Parietal lobe (tissue), 1 donor: ENCODE measurements around the gene ERBB3. TPM values are rescaled to one million over a fixed set of nuclear protein-coding genes. Genes with fewer than 3 reads are reported as not detected.

ENCODE experiments used
- total RNA-seq: library from RNA; depleted of rRNA; stranded (reverse); fragments of >200 nt; gene quantifications from one replicate; pipeline ENCODE4 v1.2.3, GENCODE V29; 2014

Gene ERBB3
- total RNA-seq: 3.4 TPM

GRCh38 chr12:56079723-56080555, at the start of gene ERBB3:
TSS of gene ERBB3 (plus strand) at chr12:56080165. CDS start at chr12:56080301, 136 bp downstream.

GRCh38 chr12:56041552-56042429, 38.2 kb upstream of the ERBB3 start, which contains the start of gene RPS26:
TSS of gene RPS26 (plus strand) at chr12:56041918. CDS start at chr12:56042167, 249 bp downstream.

GRCh38 chr12:56104109-56104814, 24.3 kb downstream of the ERBB3 start, which contains the start of gene PA2G4:
TSS of gene PA2G4 (plus strand) at chr12:56104559. CDS start at chr12:56104738, 179 bp downstream.

DNA sequence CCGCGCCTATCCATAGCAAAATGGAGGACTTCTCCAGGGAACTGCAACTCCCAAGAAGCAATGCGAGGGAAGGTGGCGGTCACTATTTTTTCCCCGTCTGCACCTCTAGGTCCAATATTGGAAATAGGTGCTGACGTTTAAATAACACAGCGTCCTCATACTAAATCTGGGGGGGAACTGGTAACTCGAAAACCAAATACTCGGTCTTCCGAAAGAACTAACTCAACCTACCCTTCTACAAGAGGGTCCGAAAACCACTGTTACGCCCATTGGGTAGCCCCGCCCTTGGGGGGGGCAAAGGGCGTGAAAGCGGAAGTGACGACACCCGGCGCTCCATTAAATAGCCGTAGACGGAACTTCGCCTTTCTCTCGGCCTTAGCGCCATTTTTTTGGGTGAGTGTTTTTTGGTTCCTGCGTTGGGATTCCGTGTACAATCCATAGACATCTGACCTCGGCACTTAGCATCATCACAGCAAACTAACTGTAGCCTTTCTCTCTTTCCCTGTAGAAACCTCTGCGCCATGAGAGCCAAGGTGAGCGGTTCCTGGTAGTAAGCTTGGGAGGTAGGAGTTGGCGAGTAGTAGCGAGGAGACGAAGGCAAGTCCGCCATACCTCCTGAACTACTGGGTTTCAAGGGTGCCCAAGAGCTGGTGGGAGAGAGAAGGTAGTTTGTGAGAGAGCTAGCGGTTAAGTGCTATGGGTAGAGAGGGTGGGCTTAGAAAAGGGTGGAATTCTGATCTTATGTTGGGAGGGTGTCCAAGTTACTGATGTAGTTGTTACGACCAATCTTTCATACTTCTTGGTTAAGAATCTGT, 36.5 kb downstream of the ERBB3 start, which contains the start of gene RPL41:
Gene RPL41, plus strand, starts transcription at position 367 of the 815 bp plus-strand sequence.

DNA sequence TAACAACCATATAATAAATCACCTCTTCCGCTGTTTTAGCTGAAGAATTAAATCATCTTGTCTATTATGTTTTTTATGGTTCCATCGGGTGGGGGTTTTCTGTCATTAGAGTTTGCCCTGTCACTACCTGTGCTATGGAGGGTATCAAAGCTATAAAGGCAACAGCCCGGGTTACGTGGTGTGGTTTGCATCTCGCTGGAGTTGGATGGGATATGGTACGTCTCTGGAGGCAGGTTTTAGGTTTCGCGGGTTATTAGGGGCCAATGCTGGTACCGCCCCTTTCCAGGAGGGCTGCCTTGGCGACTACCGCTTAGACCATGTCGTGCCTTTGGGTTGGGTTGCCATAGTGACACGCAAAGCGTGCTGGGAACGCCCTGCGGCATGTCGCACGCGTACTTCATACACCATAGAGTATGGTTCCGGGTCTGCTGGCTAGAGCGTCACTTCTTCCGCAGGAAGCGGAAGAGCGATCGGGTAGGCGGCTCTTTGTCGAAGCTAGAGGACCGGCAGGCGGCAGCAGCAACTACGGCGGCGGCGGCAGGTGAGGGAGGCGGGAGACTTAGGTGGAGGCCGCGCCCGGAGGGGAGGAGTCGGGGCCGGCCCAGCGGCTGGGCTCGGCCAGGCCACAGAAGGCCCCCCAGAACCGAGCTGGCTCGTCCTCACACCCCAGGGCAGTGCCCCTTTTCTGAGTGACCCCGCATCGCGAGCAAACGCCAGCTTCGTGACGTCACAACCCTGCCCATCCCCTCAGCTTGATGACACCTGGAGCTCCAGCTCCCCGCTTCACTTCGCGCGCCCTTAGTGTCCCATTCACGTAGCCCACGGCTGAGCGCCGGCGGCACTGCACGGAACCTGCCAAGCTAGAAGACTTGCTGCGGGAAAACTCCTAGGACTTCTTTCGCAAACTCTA, 38.1 kb downstream of the ERBB3 start, which contains the start of gene ZC3H10:
Gene ZC3H10, plus strand, starts transcription at position 489 of the 910 bp plus-strand sequence. CDS start 2,297 bp downstream, outside the sequence.

DNA sequence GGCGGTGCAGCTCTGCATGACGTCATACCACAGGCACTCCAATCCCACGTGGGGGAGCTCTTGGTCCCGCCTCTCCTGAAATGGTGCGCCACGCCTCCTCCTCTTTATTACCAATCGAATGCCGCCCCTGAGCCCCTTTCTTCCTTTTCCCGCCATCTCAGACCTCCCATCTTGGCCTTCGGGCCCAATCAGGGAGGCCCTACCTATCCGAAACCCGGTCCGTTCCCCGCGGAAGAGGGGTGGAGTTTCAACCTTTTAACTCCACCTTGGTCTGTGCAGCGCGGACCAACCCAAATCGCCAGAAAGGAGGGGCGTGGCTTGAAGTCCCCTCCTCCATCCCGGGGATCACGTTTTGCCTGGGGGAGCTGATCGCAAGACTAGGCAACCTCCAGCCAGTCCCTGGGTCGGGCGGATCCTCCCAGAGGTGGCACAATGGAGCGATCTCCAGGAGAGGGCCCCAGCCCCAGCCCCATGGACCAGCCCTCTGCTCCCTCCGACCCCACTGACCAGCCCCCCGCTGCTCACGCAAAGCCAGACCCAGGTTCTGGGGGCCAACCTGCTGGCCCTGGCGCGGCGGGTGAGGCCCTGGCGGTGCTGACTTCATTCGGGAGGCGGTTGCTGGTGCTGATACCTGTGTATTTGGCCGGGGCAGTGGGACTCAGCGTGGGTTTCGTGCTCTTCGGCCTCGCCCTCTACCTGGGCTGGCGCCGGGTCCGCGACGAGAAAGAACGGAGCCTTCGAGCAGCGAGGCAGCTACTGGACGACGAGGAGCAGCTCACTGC, 48.1 kb downstream of the ERBB3 start, which contains the start of gene ESYT1:
Gene ESYT1, plus strand, starts transcription at position 380 of the 782 bp plus-strand sequence. Its CDS starts 53 bp downstream, at position 433.

GRCh38 chr12:56152132-56152755, 72.3 kb downstream of the ERBB3 start, which contains the start of gene MYL6B:
TSS of gene MYL6B (plus strand) at chr12:56152587. CDS start at chr12:56153919, 1,332 bp downstream.

Other genes with a start within 250 kb of the ERBB3 start
- not detected for gene MMP19, start 237.2 kb upstream of the ERBB3 start, total RNA-seq
- 14.4 TPM for gene PYM1, start 152.3 kb upstream of the ERBB3 start, total RNA-seq
- gene DGKA, start 149.0 kb upstream of the ERBB3 start, total RNA-seq: 13.5 TPM
- gene PMEL, start 114.1 kb upstream of the ERBB3 start, total RNA-seq: not detected
- 10.6 TPM for gene CDK2, start 113.3 kb upstream of the ERBB3 start, total RNA-seq
- gene RAB5B, start 106.1 kb upstream of the ERBB3 start, total RNA-seq: 62.0 TPM
- gene SUOX, start 82.9 kb upstream of the ERBB3 start, total RNA-seq: 11.9 TPM
- 8.5 TPM for gene IKZF4, start 59.1 kb upstream of the ERBB3 start, total RNA-seq
- 22.8 TPM for gene RPS26, start 38.2 kb upstream of the ERBB3 start, total RNA-seq
- gene PA2G4, start 24.4 kb downstream of the ERBB3 start, total RNA-seq: 91.7 TPM
- gene RPL41, start 36.5 kb downstream of the ERBB3 start, total RNA-seq: 1,201 TPM
- 12.8 TPM for gene ZC3H10, start 38.1 kb downstream of the ERBB3 start, total RNA-seq
- 24.4 TPM for gene ESYT1, start 48.1 kb downstream of the ERBB3 start, total RNA-seq
- 91.1 TPM for gene MYL6B, start 72.4 kb downstream of the ERBB3 start, total RNA-seq
- 311 TPM for gene MYL6, start 78.2 kb downstream of the ERBB3 start, total RNA-seq
- gene SMARCC2, start 109.3 kb downstream of the ERBB3 start, total RNA-seq: 149 TPM
- gene RNF41, start 141.8 kb downstream of the ERBB3 start, total RNA-seq: 77.9 TPM
- 18.5 TPM for gene NABP2, start 144.2 kb downstream of the ERBB3 start, total RNA-seq
- gene SLC39A5, start 149.9 kb downstream of the ERBB3 start, total RNA-seq: not detected
- 35.4 TPM for gene ANKRD52, start 178.2 kb downstream of the ERBB3 start, total RNA-seq
- gene COQ10A, start 186.8 kb downstream of the ERBB3 start, total RNA-seq: 17.5 TPM
- 149 TPM for gene CS, start 220.2 kb downstream of the ERBB3 start, total RNA-seq
- gene CNPY2, start 235.8 kb downstream of the ERBB3 start, total RNA-seq: 51.6 TPM